GOT3 (cell line): Measurements from ENCODE around the gene ACSL5.
"Not testable (repeated sequence)": the region's sequence is repeated elsewhere in the genome, so short reads cannot be mapped to it uniquely, and the experiment has no call there.

Source experiments
- DNase-seq: peaks from one replicate; lab custom pipeline; 2025; ENCODE audit warnings: mixed read lengths; lab: John Stamatoyannopoulos, UW

ACSL5 gene

DNA sequence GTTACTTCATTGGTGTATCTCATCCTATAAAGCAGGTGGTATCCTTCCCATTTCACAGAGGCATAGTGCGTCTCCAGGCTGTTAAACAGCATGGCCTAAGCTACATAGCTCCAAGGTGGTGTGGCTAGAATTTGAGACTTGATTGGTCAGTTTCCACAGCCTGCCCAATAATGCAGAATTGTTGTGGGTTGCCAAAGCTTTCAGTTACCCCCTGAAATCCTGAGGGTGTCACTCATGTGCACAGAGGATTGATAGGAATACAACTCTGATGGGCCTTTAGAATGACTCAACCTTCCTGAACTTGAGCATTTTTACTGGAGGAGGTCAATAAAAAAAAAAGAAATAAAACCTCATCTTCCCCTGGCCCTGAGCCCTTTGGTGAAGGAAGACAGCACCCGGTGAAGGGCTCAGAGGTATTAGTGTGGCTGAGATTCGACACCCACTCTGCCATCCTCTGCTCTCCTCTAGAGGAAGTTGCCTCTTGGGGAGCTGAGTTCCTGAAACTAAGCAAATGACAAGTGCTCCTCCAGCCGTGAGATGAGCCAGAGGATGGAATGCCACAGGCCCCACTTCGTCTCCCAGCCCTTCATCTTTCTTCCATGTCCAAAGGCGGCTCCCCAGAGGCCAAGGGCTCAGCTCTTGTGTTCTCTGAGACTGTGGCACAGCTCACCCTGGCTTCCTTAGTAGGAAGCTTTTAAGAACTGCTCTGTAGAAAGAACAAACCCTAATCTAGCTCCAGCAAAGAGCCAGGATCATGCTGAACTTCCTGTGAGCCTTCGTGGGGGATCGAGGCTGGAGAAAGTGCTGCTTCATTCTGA, 1.0 kb downstream of the ACSL5 start:
- no peak for DNase-seq

DNA sequence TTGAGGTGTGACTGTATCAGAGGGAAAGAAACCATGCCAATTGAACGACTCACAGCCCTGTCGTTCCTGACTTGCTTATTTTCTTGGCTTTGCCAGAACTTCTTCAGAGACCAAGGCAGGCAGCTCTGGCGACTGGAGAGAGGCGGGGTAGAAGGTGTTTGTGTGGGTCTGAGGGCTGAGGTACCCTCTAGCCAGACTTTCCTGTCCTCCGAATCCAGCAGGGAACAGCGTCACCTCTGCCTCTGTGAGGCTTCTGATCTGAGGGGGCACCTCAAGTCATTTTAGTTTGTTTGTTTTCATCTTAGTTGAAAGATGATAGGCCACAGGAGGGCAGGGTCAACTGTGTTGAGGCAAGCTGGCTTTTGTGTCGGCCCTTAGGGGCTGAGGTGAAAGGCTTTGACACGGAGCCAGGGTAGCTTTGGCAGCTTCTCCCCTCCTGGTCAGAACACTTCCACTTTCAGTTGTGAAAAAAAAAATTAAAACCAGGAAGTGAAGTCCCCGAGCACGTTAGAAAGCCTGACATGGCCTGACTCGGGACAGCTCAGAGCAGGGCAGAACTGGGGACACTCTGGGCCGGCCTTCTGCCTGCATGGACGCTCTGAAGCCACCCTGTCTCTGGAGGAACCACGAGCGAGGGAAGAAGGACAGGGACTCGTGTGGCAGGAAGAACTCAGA, 1.9 kb downstream of the ACSL5 start:
- DNase-seq: no peak

DNA sequence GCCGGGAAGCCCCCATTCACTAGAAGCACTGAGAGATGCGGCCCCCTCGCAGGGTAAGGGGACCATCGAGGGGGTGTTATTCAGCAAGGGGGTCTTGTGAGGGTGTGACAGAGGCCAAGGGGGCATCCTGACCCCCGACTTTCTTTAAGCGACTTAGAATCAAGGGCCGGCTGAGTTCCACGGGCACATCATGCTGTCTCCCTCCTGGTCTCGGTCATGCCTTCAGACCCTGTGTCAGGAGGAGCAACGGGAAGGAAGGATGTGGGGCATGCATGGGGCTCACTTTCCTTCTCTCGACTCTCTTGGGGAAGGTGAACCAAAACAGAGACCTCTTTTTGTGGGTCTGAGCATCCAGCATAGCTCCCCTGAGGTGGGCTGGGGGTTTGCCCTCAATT, 2.5 kb downstream of the ACSL5 start:
- DNase-seq: no peak

DNA sequence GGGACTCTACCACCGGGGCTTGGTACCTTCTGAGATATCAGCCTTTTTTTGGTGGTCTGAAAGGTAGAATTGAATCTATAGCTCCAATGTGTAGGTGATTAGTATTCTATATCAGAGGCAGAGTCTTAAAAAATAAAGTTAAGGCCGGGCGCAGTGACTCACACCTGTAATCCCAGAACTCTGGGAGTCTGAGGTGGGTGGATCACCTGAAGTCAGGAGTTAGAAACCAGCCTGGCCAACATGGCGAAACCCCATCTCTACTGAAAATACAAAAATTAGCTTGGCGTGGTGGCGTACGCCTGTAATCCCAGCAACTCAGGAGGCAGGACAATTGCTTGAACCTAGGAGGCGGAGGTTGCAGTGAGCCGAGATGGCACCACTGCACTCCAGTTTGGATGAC, 3.2 kb downstream of the ACSL5 start:
- not testable (repeated sequence) for DNase-seq

DNA sequence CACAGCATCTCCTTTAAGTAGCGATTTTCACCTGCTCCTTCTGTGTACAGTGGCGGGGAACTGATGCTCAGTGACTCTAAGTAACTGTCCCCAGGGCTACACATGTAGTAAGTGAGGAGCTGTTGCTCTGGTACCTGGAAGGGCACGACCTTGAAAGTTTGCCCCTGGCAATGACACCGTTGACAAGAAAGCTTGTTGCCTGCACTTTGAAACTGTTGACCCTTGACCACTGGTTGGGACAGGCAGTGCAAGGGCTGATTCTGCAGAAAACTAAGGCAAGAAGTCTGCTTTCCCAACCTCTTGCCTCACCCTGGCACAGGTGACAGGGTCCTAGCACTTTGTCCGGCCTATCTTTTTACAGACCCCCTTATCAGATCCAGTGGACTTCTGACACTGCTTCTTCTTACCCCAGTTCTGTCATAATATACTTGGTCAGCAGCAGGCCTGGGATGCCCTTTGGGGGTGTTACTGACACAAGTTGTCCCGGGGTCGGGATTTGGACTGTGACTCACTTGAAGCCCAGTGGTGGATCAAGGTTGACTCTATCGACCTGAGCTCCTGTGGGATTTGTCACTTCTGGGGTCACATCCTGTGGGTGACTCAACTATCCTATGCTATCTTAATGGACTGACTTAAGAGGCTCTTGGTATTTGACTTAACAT, 5.8 kb downstream of the ACSL5 start:
- DNase-seq: no peak

DNA sequence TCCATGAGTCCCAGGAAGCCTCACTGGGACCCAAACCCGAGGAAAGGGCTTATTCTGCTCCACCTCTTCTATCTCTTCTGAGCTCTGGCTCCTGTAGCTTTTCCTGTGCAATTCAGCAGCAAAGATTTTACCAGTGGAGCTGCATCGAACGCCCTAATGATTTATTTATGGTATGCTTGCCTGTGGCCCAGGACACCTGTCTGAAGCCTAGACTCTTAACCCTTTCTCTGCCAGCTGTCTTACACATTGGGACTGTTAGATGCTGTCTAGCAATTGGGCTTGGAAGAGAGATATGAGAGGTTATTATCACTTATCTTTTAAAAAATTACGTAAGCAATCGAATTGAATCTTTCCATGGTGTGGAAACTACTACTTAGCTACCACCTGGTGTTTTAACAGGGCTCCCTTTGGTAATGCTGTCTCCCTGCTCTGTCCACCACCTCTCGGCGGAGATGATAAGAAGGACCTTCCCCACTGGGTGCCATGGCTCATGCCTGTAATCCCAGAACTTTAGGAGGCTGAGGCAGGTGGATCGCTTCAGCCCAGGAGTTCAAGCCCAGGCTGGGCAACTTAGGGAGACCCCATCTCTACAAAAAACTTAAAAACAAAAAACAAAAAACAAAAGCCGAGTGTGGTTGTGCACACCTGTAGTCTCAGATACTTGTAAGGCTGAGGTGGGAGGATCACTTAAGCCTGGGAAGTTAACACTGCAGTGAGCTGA, 8.8 kb downstream of the ACSL5 start:
- DNase-seq: no peak

DNA sequence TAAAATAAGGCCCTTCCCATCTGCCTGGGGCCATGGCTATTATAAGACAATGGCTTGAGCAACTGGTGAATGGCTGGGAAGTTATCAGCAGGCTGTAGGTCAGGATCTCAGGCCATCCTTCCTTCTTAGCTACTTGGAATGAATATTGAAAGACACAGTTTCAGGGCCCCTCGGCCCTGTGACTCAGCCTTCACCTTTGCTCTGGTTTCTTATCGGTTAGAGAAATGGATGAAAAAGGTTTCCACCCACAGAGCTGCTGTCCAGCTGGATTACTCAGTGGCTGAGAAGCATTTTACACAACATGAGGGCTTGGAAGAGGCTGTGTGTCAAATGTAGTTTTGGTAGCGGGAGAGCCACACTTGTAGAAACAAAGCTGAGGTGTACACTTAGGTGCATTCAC, 9.4 kb downstream of the ACSL5 start:
- DNase-seq: no peak

DNA sequence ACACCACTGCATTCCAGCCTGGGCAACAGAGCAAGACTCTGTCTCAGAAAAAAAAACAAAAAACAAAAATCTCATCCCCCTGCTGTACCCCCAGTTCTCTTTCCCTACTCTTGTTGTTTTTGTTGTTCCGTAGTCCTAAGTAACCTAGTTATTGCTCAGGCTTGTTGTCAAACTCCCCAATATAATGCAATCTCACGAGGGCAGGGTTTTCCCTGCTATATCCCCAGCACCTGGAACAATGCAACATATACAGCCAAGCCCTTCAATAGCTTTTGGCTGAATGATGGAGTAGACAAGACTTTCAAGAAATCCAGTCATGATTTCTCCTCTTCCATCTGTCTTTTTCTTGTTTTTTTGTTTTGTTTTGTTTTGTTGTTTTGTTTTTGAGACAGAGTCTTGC, 10.2 kb downstream of the ACSL5 start:
- no peak for DNase-seq

DNA sequence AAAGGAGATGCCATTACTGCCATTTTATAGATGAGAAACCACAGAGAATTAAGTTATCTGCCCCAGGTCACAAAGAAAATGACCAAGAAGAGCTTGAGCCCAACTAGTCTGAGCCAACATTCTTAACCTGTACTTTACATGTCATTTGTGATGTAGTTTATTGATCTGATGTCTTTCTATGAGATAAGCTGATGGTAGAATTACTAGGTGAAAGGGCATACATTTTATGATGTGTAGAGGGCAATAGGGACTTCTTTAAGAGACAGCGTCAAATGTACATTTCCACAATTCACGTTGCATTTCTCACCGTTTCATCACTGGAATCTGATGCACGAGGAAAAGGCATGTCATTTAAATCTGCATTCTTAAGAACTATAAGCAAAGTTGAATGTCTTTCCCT, 11.3 kb downstream of the ACSL5 start:
- no peak for DNase-seq

DNA sequence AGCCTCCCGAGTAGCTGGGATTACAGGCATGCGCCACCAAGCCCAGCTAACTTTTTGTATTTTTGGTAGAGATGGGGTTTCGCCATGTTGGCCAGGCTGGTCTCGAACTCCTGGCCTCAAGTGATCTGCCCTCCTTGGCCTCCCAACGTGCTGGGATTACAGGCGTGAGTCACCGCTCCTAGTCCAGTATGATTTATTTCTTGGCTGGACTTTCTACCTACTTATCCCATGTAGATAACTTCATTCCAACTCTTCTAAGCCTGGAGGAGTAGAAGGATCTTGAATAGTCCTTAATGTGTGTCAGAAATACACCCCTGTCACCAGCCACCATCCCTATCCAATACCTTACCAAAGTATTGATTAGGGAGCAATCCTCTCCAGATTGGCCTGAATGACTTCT, 14.1 kb downstream of the ACSL5 start:
- DNase-seq: not testable (repeated sequence)

DNA sequence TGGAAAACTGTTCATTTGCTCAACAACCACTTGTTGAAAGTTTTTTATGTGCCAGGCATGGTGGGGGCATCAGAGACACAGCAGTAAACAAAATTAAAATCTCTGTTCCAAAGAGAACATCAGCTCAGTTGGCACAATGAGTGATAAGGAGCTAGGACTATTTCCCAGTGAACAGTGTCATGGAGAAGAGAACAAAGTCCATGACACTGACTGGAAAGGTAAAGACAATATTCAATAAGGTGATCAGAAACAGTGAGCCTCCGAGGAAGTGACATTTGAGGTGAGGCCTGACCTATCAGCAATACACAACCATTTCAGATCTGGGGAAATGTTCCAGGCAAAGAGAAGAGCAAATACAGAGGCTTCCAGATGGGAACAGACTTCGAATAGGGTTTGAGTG, 14.6 kb downstream of the ACSL5 start:
- no peak for DNase-seq

DNA sequence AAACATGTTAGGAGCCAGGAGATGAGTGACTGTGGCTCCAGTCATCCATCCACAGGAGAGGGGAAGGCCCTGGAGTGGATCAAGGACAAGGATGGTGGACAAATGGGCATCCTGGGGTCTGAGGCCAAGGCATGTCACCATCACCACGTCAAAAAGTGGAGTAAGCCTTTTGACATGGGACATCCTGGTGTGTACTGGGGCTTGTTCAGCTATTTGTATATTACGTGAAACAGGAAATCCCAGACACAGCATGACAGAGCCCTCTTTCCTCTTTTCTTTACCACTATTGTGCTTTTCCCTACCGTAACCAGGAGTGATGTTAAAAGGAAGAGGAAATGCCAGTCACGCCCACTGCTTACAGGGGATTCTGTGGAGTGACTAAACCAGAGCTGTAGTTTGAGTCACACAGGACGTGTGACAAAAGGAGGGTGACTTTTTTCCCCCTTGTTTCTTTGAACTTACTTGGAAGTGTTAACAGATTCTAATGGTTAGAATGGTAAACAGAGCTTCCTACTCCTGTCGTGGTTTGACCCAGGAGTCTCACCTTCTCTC, 15.4 kb downstream of the ACSL5 start:
- DNase-seq: no peak

DNA sequence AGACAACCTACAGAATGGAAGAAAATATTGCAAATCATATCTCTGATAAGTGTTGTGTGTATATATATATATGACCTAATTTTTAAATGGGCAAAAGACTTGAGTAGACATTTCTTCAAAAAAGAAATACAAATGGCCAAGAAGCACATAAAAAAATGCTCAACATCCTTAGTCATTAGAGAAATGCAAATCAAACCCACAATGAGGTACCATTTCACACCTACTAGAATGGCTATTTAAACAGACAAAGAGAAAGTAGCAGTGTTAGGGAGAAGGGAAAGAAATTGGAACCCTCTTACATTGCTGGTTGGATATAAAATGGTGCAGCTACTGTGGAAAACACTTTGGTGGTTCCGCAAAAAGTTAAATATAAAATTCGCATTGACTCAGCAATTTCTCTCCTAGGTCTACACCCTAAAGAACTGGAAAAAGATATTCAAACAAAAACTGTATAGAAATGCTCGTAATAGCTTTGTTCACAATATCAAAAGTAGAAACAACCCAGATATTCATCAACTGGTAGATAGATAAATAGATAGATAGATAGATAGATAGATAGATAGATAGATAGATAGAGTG, 16.3 kb downstream of the ACSL5 start:
- DNase-seq: no peak

DNA sequence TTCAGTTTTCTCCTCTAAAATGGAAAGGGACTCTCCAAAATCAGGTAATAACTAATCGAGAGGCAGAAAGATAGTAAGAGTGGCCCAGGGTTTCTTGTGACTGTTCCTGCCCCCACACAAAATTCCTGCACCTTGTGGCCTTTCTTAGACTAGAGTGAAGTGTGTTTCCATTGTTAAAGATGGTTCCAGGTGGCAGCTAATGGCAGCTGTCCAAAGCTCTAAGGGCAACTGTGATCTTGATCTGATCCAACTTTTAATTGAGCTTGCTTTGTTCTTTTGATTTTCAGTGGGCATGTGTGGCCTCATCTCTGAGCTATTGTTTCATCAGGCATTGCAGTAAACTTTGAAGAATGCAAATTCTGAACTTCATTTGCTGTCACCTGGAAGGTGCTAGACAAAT, 19.4 kb downstream of the ACSL5 start:
- no peak for DNase-seq

DNA sequence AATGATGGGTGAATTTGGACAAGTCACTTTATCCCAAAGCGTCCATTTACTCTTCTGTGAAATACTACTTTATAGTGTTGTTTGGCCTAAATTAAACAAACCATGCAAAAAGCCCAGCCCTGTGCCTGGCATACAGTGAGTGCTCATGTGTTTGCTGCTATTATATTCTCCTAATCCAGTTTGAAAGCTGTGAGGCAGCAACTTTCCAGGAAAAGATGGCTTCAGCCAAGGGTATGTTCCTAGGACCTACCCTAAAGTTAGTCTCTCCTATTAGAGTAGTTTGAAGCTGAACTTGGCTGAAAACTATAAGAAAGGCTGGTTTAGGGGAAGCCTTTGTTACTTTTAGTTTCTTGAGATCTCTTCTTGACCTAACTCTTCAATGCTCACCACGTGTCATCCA, 19.9 kb downstream of the ACSL5 start:
- no peak for DNase-seq

DNA sequence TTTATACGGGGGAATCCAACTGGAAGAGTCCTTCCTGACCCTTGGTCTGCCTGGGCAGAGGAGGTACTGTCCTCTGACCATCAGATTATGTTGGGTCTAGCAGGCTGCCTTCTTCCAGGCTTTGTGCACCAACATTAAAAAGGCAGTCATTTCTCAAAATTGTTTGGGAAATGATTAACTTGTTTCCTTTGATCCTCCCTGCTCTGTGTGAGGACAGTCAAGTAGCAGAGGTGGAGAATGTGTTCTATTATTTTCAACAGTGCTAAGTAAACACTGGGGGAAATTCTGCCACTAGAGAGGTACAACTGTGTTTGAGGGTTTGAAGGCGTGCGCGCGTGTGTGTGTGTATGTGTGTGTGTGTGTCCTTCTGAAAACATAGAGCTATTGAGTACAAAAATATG, 20.6 kb downstream of the ACSL5 start:
- no peak for DNase-seq

DNA sequence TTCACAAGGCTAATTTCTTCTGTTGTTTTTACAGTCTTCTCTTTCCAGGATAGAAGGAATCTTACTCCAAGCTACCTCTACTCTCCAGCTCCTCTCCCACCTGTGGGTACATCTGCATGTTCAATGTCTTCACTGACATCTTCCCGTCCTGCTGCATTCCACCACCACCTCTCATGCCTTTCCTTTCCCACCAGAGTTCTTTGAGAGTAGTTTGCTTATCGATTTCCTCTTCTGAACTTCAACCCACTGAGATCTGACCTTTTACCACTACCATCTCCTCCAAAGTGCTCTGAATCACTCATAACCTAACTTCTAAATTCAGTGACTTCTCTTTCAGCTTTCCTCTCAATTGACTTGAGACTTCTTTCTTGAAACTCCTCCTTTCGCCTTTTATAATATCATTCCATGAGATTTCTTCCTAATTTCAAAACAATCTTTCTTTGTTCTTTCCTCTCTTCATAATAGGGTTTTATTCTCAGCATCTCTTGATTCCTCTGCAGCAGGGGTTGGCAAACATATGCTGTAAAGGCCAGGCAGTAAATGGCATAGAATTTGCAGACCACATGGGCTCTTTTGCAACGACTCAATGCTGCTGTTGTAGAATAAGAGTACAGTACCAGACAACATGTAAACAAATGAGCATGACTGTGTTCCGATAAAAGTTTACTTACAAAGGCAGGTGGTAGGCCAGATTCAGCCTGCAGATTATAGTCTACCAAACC, 22.1 kb downstream of the ACSL5 start:
- DNase-seq: no peak

DNA sequence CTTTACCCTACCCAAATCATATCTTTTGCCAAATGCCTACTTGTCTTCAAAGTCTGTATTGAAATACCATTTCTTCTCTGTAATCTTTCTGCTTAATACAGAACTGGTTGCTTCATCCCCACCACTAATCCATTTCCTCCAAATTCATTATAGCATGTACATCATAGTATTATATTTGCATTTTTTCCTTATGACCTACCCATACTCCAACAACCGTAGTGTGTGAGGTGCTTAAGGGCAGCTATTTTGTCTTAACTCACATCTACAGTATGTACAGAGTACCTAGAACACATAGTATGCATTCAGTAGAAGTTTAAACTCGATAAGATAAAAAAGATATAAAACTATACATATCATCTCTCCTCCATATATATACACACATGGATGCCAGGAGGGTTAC, 23.7 kb downstream of the ACSL5 start:
- no peak for DNase-seq

DNA sequence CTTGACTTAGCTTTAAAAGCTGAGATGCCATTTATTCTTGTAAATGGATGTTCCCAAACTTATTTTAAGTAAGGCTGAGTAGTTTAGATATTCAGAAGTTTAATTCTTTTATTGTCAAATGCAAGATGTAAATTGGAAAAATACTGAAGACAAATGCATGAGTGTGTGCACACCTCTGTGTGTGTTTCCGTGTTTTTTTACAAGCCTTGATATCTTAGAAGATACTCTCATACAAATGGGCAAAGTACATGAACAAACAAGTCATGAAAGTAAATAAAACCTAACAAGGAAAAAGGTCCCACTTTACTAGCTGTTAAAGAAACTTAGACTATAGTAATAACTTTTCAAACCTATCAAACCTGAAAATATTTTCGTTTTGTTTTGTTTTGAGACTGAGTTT, 29.0 kb downstream of the ACSL5 start:
- no peak for DNase-seq

DNA sequence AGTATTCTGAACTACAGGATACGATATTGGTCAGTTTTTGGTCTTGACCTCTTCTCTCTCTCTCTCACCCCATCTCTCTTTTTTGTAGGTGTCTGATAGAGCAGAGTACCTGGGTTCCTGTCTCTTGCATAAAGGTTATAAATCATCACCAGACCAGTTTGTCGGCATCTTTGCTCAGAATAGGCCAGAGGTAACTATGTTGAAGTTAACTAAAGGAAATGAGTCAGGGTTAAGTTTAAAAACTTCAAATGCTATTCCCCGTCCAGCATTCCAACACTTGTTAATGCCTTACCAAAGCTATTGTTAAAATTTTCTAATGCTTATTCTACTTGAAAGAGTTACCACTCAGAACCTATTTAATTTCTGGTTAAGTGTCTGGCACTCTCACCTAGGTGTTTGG, 30.7 kb downstream of the ACSL5 start:
- DNase-seq: no peak

DNA sequence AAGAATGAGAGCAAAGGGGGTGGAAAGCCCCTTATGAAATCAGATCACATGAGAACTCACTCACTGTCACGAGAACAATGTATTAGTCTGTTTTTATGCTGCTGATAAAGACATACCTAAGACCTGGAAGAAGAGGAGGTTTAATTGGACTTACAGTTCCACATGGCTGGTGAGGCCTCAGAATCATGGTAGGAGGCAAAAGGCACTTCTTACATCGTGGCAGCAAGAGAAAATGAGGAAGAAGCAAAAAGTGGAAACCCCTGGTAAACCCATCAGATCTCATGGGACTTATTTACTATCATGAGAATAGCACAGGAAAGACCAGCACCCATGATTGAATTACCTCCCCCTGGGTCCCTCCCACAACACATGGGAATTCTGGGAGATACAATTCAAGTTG, 32.9 kb downstream of the ACSL5 start:
- not testable (repeated sequence) for DNase-seq
